Pulmonary artery endothelial cell (primary cell): ENCODE data around the gene KATNAL2. TPM values are rescaled to one million over a fixed set of nuclear protein-coding genes. Genes with fewer than 3 reads are reported as not detected.
"Not testable (repeated sequence)": the region's sequence is repeated elsewhere in the genome, so short reads cannot be mapped to it uniquely, and the experiment has no call there.

Experiments used
- DNase-seq: peaks from one replicate; pipeline ENCODE4 v3.0.0-alpha.2; 2011; ENCODE audit warnings: low read depth, low spot score
- total RNA-seq: library from RNA; depleted of rRNA; stranded (reverse); fragments of >200 nt; gene quantifications from 2 replicates; pipeline ENCODE4 v1.2.3, GENCODE V29; 2014

KATNAL2 gene
- total RNA-seq, 1 donor from 2014 or later: 0.33 TPM

GRCh38 chr18:46939337-46939963 is 22.0 kb downstream of the KATNAL2 start:
- no peak for DNase-seq

- no peak for DNase-seq
These were observed 22.7 kb downstream of the KATNAL2 start for GRCh38 chr18:46939998-46940571.

DNA sequence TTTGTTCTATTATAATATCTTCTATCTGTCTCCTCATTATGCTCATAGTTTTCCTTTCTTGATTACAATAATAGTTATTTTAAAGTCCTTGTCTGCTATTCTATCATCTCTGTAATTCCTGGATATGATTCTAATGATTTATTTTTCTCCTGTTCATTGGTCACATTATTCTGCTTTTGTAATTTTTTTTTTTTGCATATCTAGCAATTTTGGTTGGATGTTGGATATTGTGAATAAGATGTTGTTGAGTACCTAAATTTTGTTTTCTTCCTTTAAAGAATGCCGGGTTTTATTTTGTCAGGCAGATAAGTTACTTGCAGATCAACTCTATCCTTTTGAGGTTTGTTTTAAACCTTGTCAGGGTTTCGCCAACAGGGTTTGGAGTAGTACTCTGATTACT is 25.2 kb downstream of the KATNAL2 start:
- no peak for DNase-seq

GRCh38 chr18:46946656-46947282 is 29.4 kb downstream of the KATNAL2 start:
- DNase-seq: peak; percentile 61

- DNase-seq: no peak
These were observed 32.8 kb downstream of the KATNAL2 start for GRCh38 chr18:46950064-46950656.

DNA sequence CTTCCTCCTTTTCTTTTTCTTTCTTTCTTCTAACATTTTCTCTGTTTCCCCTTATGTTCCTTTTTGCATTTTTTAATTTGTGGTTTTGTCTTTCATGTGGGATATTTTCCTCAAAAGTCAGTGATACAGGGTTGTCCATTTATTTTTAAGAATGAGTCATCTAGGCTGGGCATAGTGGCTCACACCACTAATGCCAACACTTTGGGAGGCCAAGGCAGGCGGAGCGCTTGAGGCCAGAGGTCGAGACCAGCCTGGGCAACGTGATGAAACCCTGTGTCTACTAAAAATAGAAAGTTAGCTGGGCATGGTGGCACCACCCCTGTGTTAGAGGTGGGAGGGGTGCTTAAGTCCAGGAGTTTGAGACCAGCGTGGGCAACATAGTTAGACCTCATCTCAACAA is 35.8 kb downstream of the KATNAL2 start:
- DNase-seq: no peak

GRCh38 chr18:46958209-46958608 is 40.8 kb downstream of the KATNAL2 start:
- no peak for DNase-seq

DNA sequence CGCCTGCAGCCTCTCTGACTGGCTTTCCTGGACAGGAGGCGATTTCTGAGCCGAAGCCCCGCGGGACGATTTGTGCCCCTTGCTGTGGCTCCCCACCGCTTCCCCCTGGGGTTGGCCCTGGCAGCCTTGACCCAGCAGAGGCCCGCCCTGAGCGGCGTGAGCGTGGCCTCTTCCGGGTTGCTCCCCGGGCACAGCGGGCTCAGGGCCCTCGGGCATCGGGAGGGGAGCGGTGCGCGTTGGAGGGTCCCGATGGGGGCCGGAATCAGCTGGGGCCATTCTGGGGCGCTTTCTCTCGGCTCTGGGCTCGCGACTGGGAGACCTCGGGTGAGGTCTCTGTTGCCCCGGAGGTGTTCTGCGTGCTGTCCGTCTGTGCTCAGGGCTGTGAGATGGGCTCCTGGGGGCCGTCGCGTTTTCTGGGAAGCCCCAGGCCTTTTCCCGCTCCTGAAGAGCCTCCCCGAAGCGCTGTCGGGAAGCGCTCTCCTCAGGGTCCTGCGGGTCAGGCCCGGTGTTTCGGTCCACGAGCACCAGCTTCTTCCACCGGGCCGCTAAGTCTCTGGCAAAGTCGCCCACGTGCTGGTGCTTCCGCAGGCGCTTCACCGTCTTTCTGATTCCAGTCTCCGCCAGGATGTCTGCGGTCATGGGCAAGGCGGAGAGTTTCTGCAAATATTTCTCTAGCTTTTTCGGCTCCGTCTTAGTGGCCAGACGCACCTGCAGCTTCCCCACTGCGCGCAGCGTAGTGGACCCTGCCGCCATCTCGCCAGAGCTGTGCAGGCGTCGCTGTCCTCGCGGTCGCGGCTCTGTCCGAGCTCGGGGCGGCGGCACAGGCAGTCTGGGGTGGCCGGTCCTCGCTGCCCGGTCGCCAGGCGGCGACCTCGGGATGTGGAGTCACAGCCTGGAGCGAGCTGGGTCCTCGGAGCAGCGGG is 46.5 kb downstream of the KATNAL2 start:
- not testable (repeated sequence) for DNase-seq

- not testable (repeated sequence) for DNase-seq
These were observed 47.3 kb downstream of the KATNAL2 start for GRCh38 chr18:46964579-46965293.

DNA sequence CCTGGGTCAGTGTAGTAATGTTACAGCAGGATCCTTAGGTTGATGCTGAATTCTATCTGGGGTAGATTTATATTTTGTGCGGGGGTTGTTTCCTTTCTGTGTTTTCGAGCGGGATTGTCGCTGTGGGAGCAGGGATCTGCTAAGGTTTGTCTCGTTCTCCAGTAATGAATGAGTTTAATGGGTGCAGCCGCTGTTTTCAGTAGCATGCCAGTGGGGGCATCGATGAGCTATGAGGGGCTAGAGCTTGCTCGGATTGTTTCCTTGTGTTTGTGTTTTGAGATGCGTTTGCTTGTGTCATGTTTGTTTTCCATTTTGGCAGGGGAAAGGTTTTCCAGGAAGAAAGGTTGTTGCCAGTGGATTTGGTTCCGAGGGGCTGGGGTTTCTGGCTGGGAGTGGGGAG is 48.9 kb downstream of the KATNAL2 start:
- not testable (repeated sequence) for DNase-seq

DNA sequence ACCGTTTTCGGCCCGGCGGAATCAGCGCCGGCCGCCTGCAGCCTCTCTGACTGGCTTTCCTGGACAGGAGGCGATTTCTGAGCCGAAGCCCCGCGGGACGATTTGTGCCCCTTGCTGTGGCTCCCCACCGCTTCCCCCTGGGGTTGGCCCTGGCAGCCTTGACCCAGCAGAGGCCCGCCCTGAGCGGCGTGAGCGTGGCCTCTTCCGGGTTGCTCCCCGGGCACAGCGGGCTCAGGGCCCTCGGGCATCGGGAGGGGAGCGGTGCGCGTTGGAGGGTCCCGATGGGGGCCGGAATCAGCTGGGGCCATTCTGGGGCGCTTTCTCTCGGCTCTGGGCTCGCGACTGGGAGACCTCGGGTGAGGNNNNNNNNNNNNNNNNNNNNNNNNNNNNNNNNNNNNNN is 52.1 kb downstream of the KATNAL2 start:
- not testable (repeated sequence) for DNase-seq

GRCh38 chr18:47019870-47020269 is 102.5 kb downstream of the KATNAL2 start:
- DNase-seq: not testable (repeated sequence)

DNA sequence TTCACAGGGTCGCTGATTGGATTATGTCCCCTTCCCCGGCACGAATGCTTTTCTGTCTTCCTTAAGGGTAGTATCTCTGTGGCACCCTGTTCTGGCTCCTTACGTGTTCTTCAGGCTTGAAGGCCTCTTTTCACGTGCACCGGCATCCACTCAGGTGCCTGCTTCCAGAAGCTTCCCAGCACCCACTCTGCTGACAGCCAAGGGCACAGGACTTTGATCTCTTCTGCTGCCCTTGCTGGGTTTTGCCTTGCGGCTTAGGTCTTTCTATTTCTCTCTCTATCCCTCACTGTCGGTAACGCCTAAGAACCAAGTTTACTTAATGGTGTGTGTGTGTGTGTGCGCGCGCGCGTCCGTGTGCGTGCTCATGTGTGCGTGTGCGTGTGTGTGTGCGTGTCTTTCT is 103.4 kb downstream of the KATNAL2 start:
- DNase-seq: not testable (repeated sequence)

DNA sequence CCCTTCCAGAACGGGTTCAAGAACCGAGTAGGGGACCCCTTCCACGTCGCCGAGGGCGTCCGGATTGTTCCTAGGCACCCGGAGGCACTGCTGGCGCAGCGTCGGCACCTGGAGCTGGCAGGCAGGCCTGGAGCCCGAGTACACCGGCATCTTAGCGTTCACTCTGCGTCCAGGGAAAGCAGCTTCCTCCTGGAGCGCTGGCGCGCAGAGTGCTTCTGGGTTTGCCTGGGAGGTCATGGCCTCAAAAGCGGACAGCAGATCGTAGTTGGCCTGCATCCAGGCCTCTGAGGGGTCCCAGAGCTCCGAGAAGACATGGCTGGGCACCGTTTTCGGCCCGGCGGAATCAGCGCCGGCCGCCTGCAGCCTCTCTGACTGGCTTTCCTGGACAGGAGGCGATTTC is 105.4 kb downstream of the KATNAL2 start:
- DNase-seq: not testable (repeated sequence)

GRCh38 chr18:47023769-47024465 is 106.5 kb downstream of the KATNAL2 start:
- not testable (repeated sequence) for DNase-seq

DNA sequence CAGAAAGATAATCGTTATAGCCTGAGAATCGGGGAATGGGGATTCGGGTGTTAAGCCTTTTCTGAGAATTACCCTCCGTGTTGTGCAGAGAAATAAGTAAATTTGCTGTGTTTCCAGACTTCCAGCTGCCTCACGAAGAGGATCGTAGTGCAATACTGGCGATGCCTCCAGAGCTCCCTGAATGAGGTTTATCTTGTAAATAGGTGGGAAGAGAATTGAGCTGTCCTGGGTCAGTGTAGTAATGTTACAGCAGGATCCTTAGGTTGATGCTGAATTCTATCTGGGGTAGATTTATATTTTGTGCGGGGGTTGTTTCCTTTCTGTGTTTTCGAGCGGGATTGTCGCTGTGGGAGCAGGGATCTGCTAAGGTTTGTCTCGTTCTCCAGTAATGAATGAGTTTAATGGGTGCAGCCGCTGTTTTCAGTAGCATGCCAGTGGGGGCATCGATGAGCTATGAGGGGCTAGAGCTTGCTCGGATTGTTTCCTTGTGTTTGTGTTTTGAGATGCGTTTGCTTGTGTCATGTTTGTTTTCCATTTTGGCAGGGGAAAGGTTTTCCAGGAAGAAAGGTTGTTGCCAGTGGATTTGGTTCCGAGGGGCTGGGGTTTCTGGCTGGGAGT is 108.3 kb downstream of the KATNAL2 start:
- not testable (repeated sequence) for DNase-seq

DNA sequence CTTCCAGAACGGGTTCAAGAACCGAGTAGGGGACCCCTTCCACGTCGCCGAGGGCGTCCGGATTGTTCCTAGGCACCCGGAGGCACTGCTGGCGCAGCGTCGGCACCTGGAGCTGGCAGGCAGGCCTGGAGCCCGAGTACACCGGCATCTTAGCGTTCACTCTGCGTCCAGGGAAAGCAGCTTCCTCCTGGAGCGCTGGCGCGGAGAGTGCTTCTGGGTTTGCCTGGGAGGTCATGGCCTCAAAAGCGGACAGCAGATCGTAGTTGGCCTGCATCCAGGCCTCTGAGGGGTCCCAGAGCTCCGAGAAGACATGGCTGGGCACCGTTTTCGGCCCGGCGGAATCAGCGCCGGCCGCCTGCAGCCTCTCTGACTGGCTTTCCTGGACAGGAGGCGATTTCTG is 111.3 kb downstream of the KATNAL2 start:
- not testable (repeated sequence) for DNase-seq

- DNase-seq: not testable (repeated sequence)
These were observed 112.4 kb downstream of the KATNAL2 start for GRCh38 chr18:47029684-47030353.

- not testable (repeated sequence) for DNase-seq
These were observed 113.5 kb downstream of the KATNAL2 start for GRCh38 chr18:47030887-47031286.
